BLaER1 treated with 17β-estradiol and CSF1 and Interleukin-3, amounts not matched to agents 10 nM and 100 nM (cell line): ENCODE measurements around the gene USP11.

Experiments
- H3K27ac ChIP-seq, 11 experiments: shearing (Covaris generic); formaldehyde crosslinking; 2 replicates each; pipeline ENCODE4 v1.8.1; 2022
- H3K27me3 ChIP-seq, 11 experiments: shearing (Covaris generic); formaldehyde crosslinking; 2 replicates each; pipeline ENCODE4 v1.8.1; 2022
- H3K36me3 ChIP-seq, 11 experiments: shearing (Covaris generic); formaldehyde crosslinking; 2 replicates each; pipeline ENCODE4 v1.8.1; 2022
- H3K4me1 ChIP-seq, 10 experiments: shearing (Covaris generic); formaldehyde crosslinking; 2 replicates each; pipeline ENCODE4 v1.8.1; 2022
- H3K4me2 ChIP-seq, 11 experiments: shearing (Covaris generic); formaldehyde crosslinking; 2 replicates each; pipeline ENCODE4 v1.8.1; 2022
- H3K4me3 ChIP-seq, 10 experiments: shearing (Covaris generic); formaldehyde crosslinking; 2 replicates each; pipeline ENCODE4 v1.8.1; 2022
- H3K9ac ChIP-seq, 11 experiments: shearing (Covaris generic); formaldehyde crosslinking; 2 replicates each; pipeline ENCODE4 v1.8.1; 2022
- H3K9me3 ChIP-seq, 11 experiments: shearing (Covaris generic); formaldehyde crosslinking; replicated peaks in 1 of 11; 2 replicates each; pipeline ENCODE4 v1.8.1; 2022
- H4K20me1 ChIP-seq, 11 experiments: shearing (Covaris generic); formaldehyde crosslinking; 2 replicates each; pipeline ENCODE4 v1.8.1; 2022
- Cebpa-rat ChIP-seq, 11 experiments: shearing (Covaris generic); IDR thresholded peaks; 2 replicates each; pipeline ENCODE4 v1.8.1; 2022

The USP11 gene

GRCh38 chrX:47232197-47232802, 509 bp upstream of the USP11 start:
- peaks cover 0 to 26% (median 9%) of the 10 kb centered on the region in 11 experiments; a peak in 16 of 22 replicates for H4K20me1 ChIP-seq

GRCh38 chrX:47233333-47234113, 714 bp downstream of the USP11 start:
- no peak for TF ChIP-seq Cebpa-rat (IDR thresholded peaks at IDR 0.05)

More at GRCh38 chrX:47232197-47232802, 509 bp upstream of the USP11 start:
- no peak for TF ChIP-seq Cebpa-rat (IDR thresholded peaks at IDR 0.05)
- H3K4me2 ChIP-seq = peak overlapping the region; percentile 48 to 80 (median 70)
- peaks cover 51 to 88% (median 73%) of the 10 kb centered on the region in 11 experiments for H3K27me3 ChIP-seq
- H3K27ac ChIP-seq = peak overlapping the region; percentile 81 to 93 (median 88)
- peak overlapping the region; percentile 54 to 78 (median 68) for H3K4me3 ChIP-seq
- H3K36me3 ChIP-seq = peaks cover 14 to 38% (median 31%) of the 10 kb centered on the region in 11 experiments
- H3K9ac ChIP-seq = peak overlapping the region; percentile 73 to 90 (median 87)
- peaks cover 0 to 24% (median 7%) of the 10 kb centered on the region in 10 experiments; a peak in 13 of 20 replicates for H3K4me1 ChIP-seq
- peaks cover 0 to 12% (median 11%) of the 10 kb centered on the region in 11 experiments; a peak in 11 of 22 replicates for H3K9me3 ChIP-seq

GRCh38 chrX:47234583-47234982, 1.8 kb downstream of the USP11 start:
- H3K27me3 ChIP-seq = peaks cover 63 to 97% (median 96%) of the 10 kb centered on the region in 11 experiments
- peak overlapping the region in 9 of 10 experiments; percentile 62 to 78 (median 69); a peak in 13 of 20 replicates for H3K4me3 ChIP-seq
- peak overlapping the region in 6 of 11 experiments; percentile 73 to 90 (median 87); a peak in 7 of 22 replicates for H3K9ac ChIP-seq
- H3K9me3 ChIP-seq = peaks cover 0 to 12% (median 11%) of the 10 kb centered on the region in 11 experiments; a peak in 11 of 22 replicates
- peak overlapping the region in 8 of 11 experiments; percentile 81 to 93 (median 88); a peak in 14 of 22 replicates for H3K27ac ChIP-seq
- TF ChIP-seq Cebpa-rat (IDR thresholded peaks at IDR 0.05) = no peak
- H3K4me1 ChIP-seq = peaks cover 0 to 24% (median 7%) of the 10 kb centered on the region in 10 experiments; a peak in 13 of 20 replicates
- H4K20me1 ChIP-seq = peaks cover 0 to 21% (median 5%) of the 10 kb centered on the region in 11 experiments; a peak in 9 of 22 replicates
- H3K36me3 ChIP-seq = peaks cover under 1 to 23% (median 13%) of the 10 kb centered on the region in 11 experiments; a peak in 17 of 22 replicates
- H3K4me2 ChIP-seq = peak overlapping the region in 8 of 11 experiments; percentile 52 to 80 (median 64); a peak in 17 of 22 replicates

More at GRCh38 chrX:47233333-47234113, 714 bp downstream of the USP11 start:
- peaks cover 56 to 92% (median 85%) of the 10 kb centered on the region in 11 experiments for H3K27me3 ChIP-seq
- peak overlapping the region; percentile 54 to 78 (median 68) for H3K4me3 ChIP-seq
- H3K9ac ChIP-seq = peak overlapping the region; percentile 73 to 90 (median 87)
- peak overlapping the region; percentile 52 to 80 (median 67); a peak in 19 of 22 replicates for H3K4me2 ChIP-seq
- peaks cover 0 to 12% (median 11%) of the 10 kb centered on the region in 11 experiments; a peak in 11 of 22 replicates for H3K9me3 ChIP-seq
- peaks cover 0 to 24% (median 7%) of the 10 kb centered on the region in 10 experiments; a peak in 13 of 20 replicates for H3K4me1 ChIP-seq
- H3K27ac ChIP-seq = peak overlapping the region; percentile 81 to 93 (median 88)
- peaks cover 0 to 22% (median 5%) of the 10 kb centered on the region in 11 experiments; a peak in 15 of 22 replicates for H4K20me1 ChIP-seq
- H3K36me3 ChIP-seq = peaks cover 5 to 26% (median 20%) of the 10 kb centered on the region in 11 experiments

DNA sequence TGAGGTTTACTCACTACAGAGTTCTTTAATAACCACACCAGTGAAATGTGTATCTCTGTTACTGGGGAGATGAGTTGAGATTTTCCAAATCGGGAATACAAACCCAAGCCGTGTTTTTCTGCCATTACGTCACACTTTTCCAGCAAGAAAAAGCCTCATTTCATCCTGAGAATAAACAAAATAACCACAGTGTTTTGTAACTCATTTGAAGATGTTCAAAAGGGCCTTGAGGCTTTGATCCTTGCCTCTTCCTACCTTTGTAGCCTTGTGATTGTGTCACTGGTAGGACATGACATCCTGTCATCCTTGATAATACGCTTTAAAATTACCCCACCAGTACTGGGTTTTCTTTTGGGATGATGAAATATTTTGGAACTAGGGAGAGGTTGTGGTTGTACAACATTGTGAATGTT, 2.9 kb downstream of the USP11 start:
- Histone ChIP-seq H4K20me1 (peaks cover 0 to 27% (median 7%) of the 10 kb centered on the region in 11 experiments; a peak in 10 of 22 replicates), H3K4me3 (no peak overlapping the region), H3K4me1 (peaks cover 0 to 24% (median 7%) of the 10 kb centered on the region in 10 experiments; a peak in 13 of 20 replicates), H3K9me3 (peaks cover 0 to 12% (median 11%) of the 10 kb centered on the region in 11 experiments; a peak in 11 of 22 replicates), H3K27me3 (peaks cover 75 to 100% (median 99%) of the 10 kb centered on the region in 11 experiments), H3K27ac (no peak overlapping the region), H3K4me2 (peak overlapping the region in 1 of 11 experiments; percentile 5; a peak in 1 of 22 replicates), H3K9ac (no peak overlapping the region), H3K36me3 (peaks cover 10 to 25% (median 18%) of the 10 kb centered on the region in 11 experiments; a peak in 20 of 22 replicates)
- TF ChIP-seq Cebpa-rat (IDR thresholded peaks at IDR 0.05) = no peak

DNA sequence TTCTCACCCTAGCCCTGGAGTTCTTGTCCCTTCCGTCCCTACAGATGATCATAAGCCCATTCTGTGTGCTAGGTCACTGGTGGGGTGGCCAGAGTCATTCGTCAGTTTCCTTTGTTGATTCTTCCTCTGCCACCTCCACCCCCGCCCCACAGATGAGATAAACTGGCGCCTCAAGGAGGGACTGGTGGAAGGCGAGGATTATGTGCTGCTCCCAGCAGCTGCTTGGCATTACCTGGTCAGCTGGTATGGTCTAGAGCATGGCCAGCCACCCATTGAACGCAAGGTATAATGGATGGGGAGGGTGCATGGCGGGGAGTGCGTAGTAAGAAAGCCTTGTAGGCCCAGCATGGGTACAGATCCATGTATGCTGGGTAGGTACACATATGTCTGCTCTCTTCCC, 6.4 kb downstream of the USP11 start:
- no peak for TF ChIP-seq Cebpa-rat (IDR thresholded peaks at IDR 0.05)
- Histone ChIP-seq H3K4me1 (0 out of 20 replicates have a peak, but pooled peaks cover 0 to 12% (median 0%) of the 10 kb centered on the region in 10 experiments), H3K27ac (no peak overlapping the region), H4K20me1 (peaks cover 0 to 31% (median 13%) of the 10 kb centered on the region in 11 experiments; a peak in 10 of 22 replicates), H3K36me3 (peaks cover 28 to 52% (median 40%) of the 10 kb centered on the region in 11 experiments), H3K9ac (no peak overlapping the region), H3K9me3 (peaks cover 0 to 10% (median 0%) of the 10 kb centered on the region in 11 experiments; a peak in 2 of 22 replicates), H3K27me3 (peaks cover 78 to 98% (median 96%) of the 10 kb centered on the region in 11 experiments), H3K4me2 (no peak overlapping the region), H3K4me3 (no peak overlapping the region)

- no peak for TF ChIP-seq Cebpa-rat (IDR thresholded peaks at IDR 0.05)
- Histone ChIP-seq H3K36me3 (peaks cover 28 to 60% (median 48%) of the 10 kb centered on the region in 11 experiments), H4K20me1 (peaks cover 0 to 39% (median 15%) of the 10 kb centered on the region in 11 experiments; a peak in 10 of 22 replicates)
Measured at GRCh38 chrX:47239898-47240545, 7.2 kb downstream of the USP11 start.

DNA sequence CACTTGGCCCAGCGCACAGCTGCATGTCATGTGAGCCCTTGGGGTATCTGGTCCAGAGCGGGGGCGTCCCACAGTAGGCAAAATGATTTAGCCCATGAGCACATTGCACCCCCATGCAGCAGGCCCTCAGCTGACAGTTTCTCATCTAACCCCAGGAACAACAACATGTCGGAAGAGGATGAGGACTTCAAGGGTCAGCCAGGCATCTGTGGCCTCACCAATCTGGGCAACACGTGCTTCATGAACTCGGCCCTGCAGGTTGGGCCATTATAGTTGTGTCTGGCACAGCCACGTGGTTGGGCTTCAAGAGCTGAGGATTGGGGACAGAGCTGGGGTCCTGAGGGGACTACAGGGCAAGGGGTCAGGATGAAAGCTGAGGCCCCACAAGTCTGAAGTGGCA, 7.8 kb downstream of the USP11 start:
- Histone ChIP-seq H3K9me3 (peaks cover 0 to 10% (median 0%) of the 10 kb centered on the region in 11 experiments; a peak in 2 of 22 replicates), H3K36me3 (peaks cover 28 to 66% (median 50%) of the 10 kb centered on the region in 11 experiments), H3K27me3 (peaks cover 76 to 98% (median 95%) of the 10 kb centered on the region in 11 experiments), H3K4me3 (no peak overlapping the region), H3K4me2 (no peak overlapping the region), H4K20me1 (peaks cover 0 to 44% (median 13%) of the 10 kb centered on the region in 11 experiments; a peak in 10 of 22 replicates), H3K4me1 (no peaks in the 10 kb centered on the region), H3K27ac (no peak overlapping the region), H3K9ac (no peak overlapping the region)
- no peak for TF ChIP-seq Cebpa-rat (IDR thresholded peaks at IDR 0.05)

More at GRCh38 chrX:47239898-47240545, 7.2 kb downstream of the USP11 start:
- Histone ChIP-seq H3K4me3 (no peak overlapping the region), H3K9me3 (peaks cover 0 to 10% (median 0%) of the 10 kb centered on the region in 11 experiments; a peak in 2 of 22 replicates), H3K4me2 (no peak overlapping the region), H3K4me1 (0 out of 20 replicates have a peak, but pooled peaks cover 0 to 4% (median 0%) of the 10 kb centered on the region in 10 experiments), H3K27ac (no peak overlapping the region), H3K9ac (no peak overlapping the region), H3K27me3 (peaks cover 76 to 98% (median 96%) of the 10 kb centered on the region in 11 experiments)
